A673 (cell line): ENCODE measurements around the gene CYP2W1. TPM values are rescaled to one million over a fixed set of nuclear protein-coding genes. Genes with fewer than 3 reads are reported as not detected.

Experiments used
- BruUV-seq: library from RNA; stranded (reverse); fragments of 400-500 nt; replicated peaks from 2 replicates; lab custom pipeline; 2021; lab: Mats Ljungman, UMichigan
- CTCF ChIA-PET: fragments of 300-600 bp; sonication (Branson Sonifier 250); formaldehyde crosslinking; loops from one replicate; lab custom pipeline; 2022; ENCODE audit warnings: antibody characterized with exemption; lab: Charles Lee
- POLR2A ChIA-PET: fragments of 300-600 bp; sonication (Branson Sonifier 250); formaldehyde crosslinking; loops from one replicate; lab custom pipeline; 2022; ENCODE audit warnings: antibody characterized with exemption; ENCODE audit not compliant: low non-redundant PET; lab: Charles Lee
- DNase-seq: peaks from one replicate; pipeline ENCODE4 v3.0.0-alpha.2; 2015; ENCODE audit warnings: low spot score
- H3K27ac ChIP-seq: fragments of 200-600 bp; sonication (generic); 2 replicates; pipeline ENCODE4 v1.5.1; 2016; ENCODE audit warnings: mixed run types, low read depth, mild to moderate bottlenecking, mixed read lengths, antibody characterized with exemption, low read length; ENCODE audit not compliant: poor library complexity, severe bottlenecking
- H3K27me3 ChIP-seq: fragments of 200-600 bp; sonication (generic); replicated peaks from 2 replicates; pipeline ENCODE4 v1.6.1; 2017; ENCODE audit warnings: mixed run types, low read depth, mild to moderate bottlenecking, mixed read lengths, antibody characterized with exemption, low read length; ENCODE audit not compliant: insufficient read depth, poor library complexity
- H3K36me3 ChIP-seq: fragments of 200-600 bp; sonication (generic); 2 replicates; pipeline ENCODE4 v1.6.1; 2016; ENCODE audit warnings: mixed run types, mild to moderate bottlenecking, mixed read lengths, antibody characterized with exemption, low read length; ENCODE audit not compliant: insufficient read depth, poor library complexity, severe bottlenecking
- H3K4me1 ChIP-seq: fragments of 200-600 bp; sonication (generic); 2 replicates; pipeline ENCODE4 v1.6.1; 2017; ENCODE audit warnings: mixed run types, mild to moderate bottlenecking, mixed read lengths, antibody characterized with exemption, low read length; ENCODE audit not compliant: insufficient read depth, poor library complexity, severe bottlenecking
- H3K4me3 ChIP-seq: fragments of 200-600 bp; sonication (generic); 2 replicates; pipeline ENCODE4 v1.5.1; 2016; ENCODE audit warnings: low read depth, mixed run types, mild to moderate bottlenecking, mixed read lengths, low read length; ENCODE audit not compliant: poor library complexity, severe bottlenecking
- H3K9me3 ChIP-seq: fragments of 200-600 bp; sonication (generic); 2 replicates; pipeline ENCODE4 v1.6.1; 2016; ENCODE audit warnings: mixed run types, low read depth, mild to moderate bottlenecking, mixed read lengths, antibody characterized with exemption, low read length; ENCODE audit not compliant: poor library complexity, severe bottlenecking
- CTCF ChIP-seq: fragments of 300-800, 200-600 bp; sonication (generic); conservative IDR thresholded peaks from 2 replicates; pipeline ENCODE4 v1.5.1; 2017; ENCODE audit warnings: low read depth, mild to moderate bottlenecking, antibody characterized with exemption, low read length, moderate library complexity, mixed read lengths
- EZH2 ChIP-seq: fragments of 200-600 bp; sonication (generic); IDR thresholded peaks from 2 replicates; pipeline ENCODE4 v1.6.1; 2017; ENCODE audit warnings: borderline replicate concordance, low read depth, mild to moderate bottlenecking, mixed read lengths, antibody characterized with exemption, low read length; ENCODE audit not compliant: poor library complexity, severe bottlenecking
- intact Hi-C: fragments of 100-400 bp; cut with micrococcal nuclease; formaldehyde crosslinking; loops from one replicate; pipeline ENCODE4 v1.10.0; 2022; ENCODE audit not compliant: unreplicated experiment
- total RNA-seq: library from RNA; stranded (reverse); gene quantifications from 2 replicates; pipeline ENCODE4 v1.2.3, GENCODE V29; 2021

Gene CYP2W1
- total RNA-seq, 1 experiment from 2014 or later = not detected

GRCh38 chr7:985127-985416 lies 2.1 kb downstream of the CYP2W1 start:
- H3K4me3 ChIP-seq = no peak overlapping the region
- H3K27me3 ChIP-seq = no peaks in the 10 kb centered on the region
- H3K27ac ChIP-seq = no peak overlapping the region
- no peaks in the 10 kb centered on the region for H3K9me3 ChIP-seq
- DNase-seq = no peak
- no peak for TF ChIP-seq CTCF
- no peak for TF ChIP-seq EZH2
- CTCF ChIA-PET = no interaction called here
- BruUV-seq = no TSS peak
- H3K36me3 ChIP-seq = no peaks in the 10 kb centered on the region
- intact Hi-C loops = no loop called here
- POLR2A ChIA-PET = no interaction called here
- H3K4me1 ChIP-seq = no peaks in the 10 kb centered on the region

GRCh38 chr7:985915-986741 lies 3.1 kb downstream of the CYP2W1 start:
- no peak for TF ChIP-seq EZH2
- no peak for TF ChIP-seq CTCF
- no peak overlapping the region for H3K4me3 ChIP-seq
- no peaks in the 10 kb centered on the region for H3K36me3 ChIP-seq
- no peaks in the 10 kb centered on the region for H3K4me1 ChIP-seq
- intact Hi-C loops = no loop called here
- no TSS peak for BruUV-seq
- H3K27ac ChIP-seq = no peak overlapping the region
- CTCF ChIA-PET = no interaction called here
- POLR2A ChIA-PET = no interaction called here
- H3K27me3 ChIP-seq = no peaks in the 10 kb centered on the region
- no peak for DNase-seq
- H3K9me3 ChIP-seq = no peaks in the 10 kb centered on the region

- no peak overlapping the region for H3K4me3 ChIP-seq
- H3K36me3 ChIP-seq = no peaks in the 10 kb centered on the region
- no peak for TF ChIP-seq EZH2
- no peak for TF ChIP-seq CTCF
- CTCF ChIA-PET = no interaction called here
- BruUV-seq = no TSS peak
- H3K9me3 ChIP-seq = no peaks in the 10 kb centered on the region
- no peaks in the 10 kb centered on the region for H3K4me1 ChIP-seq
- POLR2A ChIA-PET = no interaction called here
- intact Hi-C loops = no loop called here
- no peak for DNase-seq
- H3K27ac ChIP-seq = no peak overlapping the region
- H3K27me3 ChIP-seq = no peaks in the 10 kb centered on the region
These were observed 4.1 kb downstream of the CYP2W1 start for GRCh38 chr7:986766-987751.
